H1 (cell line): ENCODE results near the gene CBFA2T2.

Source experiments
- CTCF ChIP-seq, 3 experiments: IDR thresholded peaks; 1 replicate in 2 of 3; 2 replicates in 1 of 3; pipeline versions ENCODE4 v1.5.1 to v1.6.1; 2011; ENCODE audit warnings: low read length in 3 of 3, mild to moderate bottlenecking in 3 of 3, inconsistent platforms in 2 of 3, low read depth in 1 of 3, moderate library complexity in 1 of 3; ENCODE audit not compliant: insufficient read depth in 1 of 3; ENCODE audit errors: control extremely low read depth in 1 of 3
- JUND ChIP-seq: IDR thresholded peaks from 2 replicates; pipeline ENCODE4 v1.6.1; 2011; ENCODE audit warnings: mild to moderate bottlenecking, improper control_type of control experiment, low read length
- NRF1 ChIP-seq: IDR thresholded peaks from 2 replicates; pipeline ENCODE4 v1.6.1; 2011; ENCODE audit warnings: mild to moderate bottlenecking, low read depth, low read length, improper control_type of control experiment
- POLR2AphosphoS5 ChIP-seq: IDR thresholded peaks from 2 replicates; pipeline ENCODE4 v1.6.1; 2011; ENCODE audit warnings: low read depth, low read length
- TEAD4 ChIP-seq: IDR thresholded peaks from 2 replicates; pipeline ENCODE4 v1.6.1; 2012; ENCODE audit warnings: low read depth, low read length, inconsistent platforms, mixed read lengths

DNA sequence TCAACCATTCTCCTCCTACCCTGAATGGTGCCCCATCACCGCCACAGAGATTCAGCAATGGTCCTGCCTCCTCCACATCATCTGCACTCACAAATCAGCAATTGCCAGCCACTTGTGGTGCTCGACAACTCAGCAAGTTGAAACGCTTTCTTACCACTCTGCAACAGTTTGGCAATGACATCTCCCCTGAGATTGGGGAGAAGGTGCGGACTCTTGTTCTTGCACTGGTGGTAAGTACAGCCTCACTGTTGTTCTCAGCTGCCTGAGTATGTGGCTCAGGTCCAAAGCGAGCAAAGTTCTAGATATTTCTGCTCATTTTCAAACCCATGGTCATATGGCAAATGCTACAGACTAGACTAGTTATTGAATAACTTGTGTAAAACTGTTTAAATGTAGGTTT, 121.2 kb downstream of the CBFA2T2 start:
- no peak for TF ChIP-seq POLR2AphosphoS5
- no peak for TF ChIP-seq CTCF (IDR thresholded peaks at IDR 0.05; ENCODE audit: control extremely low read depth in 1 of 3, insufficient read depth in 1 of 3, low read depth in 1 of 3, low read length in 3 of 3)
- no peak for TF ChIP-seq TEAD4
- TF ChIP-seq JUND: no peak
- TF ChIP-seq NRF1: no peak
